GM23248 (cell line): ENCODE data around the gene PROC. TPM values are rescaled to one million over a fixed set of nuclear protein-coding genes. Genes with fewer than 3 reads are reported as not detected.

Experiments
- DNase-seq: peaks from one replicate; pipeline ENCODE4 v3.0.0-alpha.2; 2015
- H2AFZ ChIP-seq: fragments of 200-600 bp; sonication (generic); 2 replicates; pipeline ENCODE4 v1.6.1; 2016; ENCODE audit warnings: antibody characterized with exemption
- H3F3A ChIP-seq: fragments of 200-600 bp; sonication (generic); 2 replicates; pipeline ENCODE4 v1.6.1; 2016; ENCODE audit warnings: mild to moderate bottlenecking, antibody characterized with exemption, mixed run types; ENCODE audit not compliant: insufficient read depth
- H3K27ac ChIP-seq: fragments of 200-600 bp; sonication (generic); 2 replicates; pipeline ENCODE4 v1.5.1; 2016; ENCODE audit warnings: mild to moderate bottlenecking
- H3K27me3 ChIP-seq: fragments of 200-600 bp; sonication (generic); replicated peaks from 2 replicates; pipeline ENCODE4 v1.6.1; 2016; ENCODE audit warnings: mild to moderate bottlenecking; ENCODE audit not compliant: insufficient read depth
- H3K36me3 ChIP-seq: fragments of 200-600 bp; sonication (generic); 2 replicates; pipeline ENCODE4 v1.6.1; 2016; ENCODE audit warnings: low read depth, mild to moderate bottlenecking
- H3K4me1 ChIP-seq: fragments of 200-600 bp; sonication (generic); 2 replicates; pipeline ENCODE4 v1.6.1; 2016; ENCODE audit warnings: mild to moderate bottlenecking; ENCODE audit not compliant: insufficient read depth
- H3K4me2 ChIP-seq: fragments of 200-600 bp; sonication (generic); one replicate; pipeline ENCODE4 v1.6.1; 2016; ENCODE audit warnings: mild to moderate bottlenecking; ENCODE audit not compliant: unreplicated experiment
- H3K4me3 ChIP-seq: fragments of 200-600 bp; sonication (generic); 2 replicates; pipeline ENCODE4 v1.5.1; 2016; ENCODE audit warnings: mild to moderate bottlenecking
- H3K79me2 ChIP-seq: fragments of 200-600 bp; sonication (generic); 2 replicates; pipeline ENCODE4 v1.6.1; 2016; ENCODE audit warnings: mild to moderate bottlenecking; ENCODE audit not compliant: insufficient read depth
- H3K9ac ChIP-seq: fragments of 200-600 bp; sonication (generic); 2 replicates; pipeline ENCODE4 v1.6.1; 2016; ENCODE audit warnings: mild to moderate bottlenecking
- H3K9me2 ChIP-seq: fragments of 200-600 bp; sonication (generic); 2 replicates; pipeline ENCODE4 v1.6.1; 2016; ENCODE audit warnings: mixed run types, mild to moderate bottlenecking, moderate library complexity; ENCODE audit not compliant: insufficient read depth
- H3K9me3 ChIP-seq: fragments of 200-600 bp; sonication (generic); one replicate; pipeline ENCODE4 v1.6.1; 2017; ENCODE audit warnings: low read depth
- H4K20me1 ChIP-seq: fragments of 200-600 bp; sonication (generic); 2 replicates; pipeline ENCODE4 v1.6.0; 2016; ENCODE audit not compliant: insufficient read depth
- EZH2 ChIP-seq: fragments of 200-600 bp; sonication (generic); IDR thresholded peaks from 2 replicates; pipeline ENCODE4 v1.6.1; 2018; ENCODE audit warnings: antibody characterized with exemption, mild to moderate bottlenecking; ENCODE audit not compliant: insufficient read depth, poor library complexity, severe bottlenecking
- EZH2phosphoT487 ChIP-seq: fragments of 200-600 bp; sonication (generic); IDR thresholded peaks from 2 replicates; pipeline ENCODE4 v1.6.1; 2018; ENCODE audit warnings: antibody characterized with exemption, moderate library complexity, mild to moderate bottlenecking, low read depth; ENCODE audit not compliant: insufficient read depth
- WGBS, 2 experiments: methylation state at CpG; one replicate each; pipeline ENCODE4 v1.1.6; 2015 to 2017; ENCODE audit warnings: low lambda C conversion rate in 2 of 2, low coverage in 1 of 2; ENCODE audit errors: missing lambda C conversion rate in 2 of 2; 5-methylcytosine and 5-hydroxymethylcytosine counted together
- in situ Hi-C: fragments of 300-500 bp; cut with MboI; formaldehyde crosslinking; loops from 2 replicates; pipeline ENCODE4 v1.15.0; 2020
- polyA plus RNA-seq: library from polyadenylated mRNA; unstranded; fragments of >200 nt; fragmentation: Nextera tagmentation; extraction: Ambion mirVana; gene quantifications from 2 replicates; pipeline ENCODE4 v1.2.1, GENCODE V29; 2016
- total RNA-seq: library from RNA; depleted of rRNA; stranded (reverse); fragments of >200 nt; shearing (Covaris generic); gene quantifications from 2 replicates; pipeline ENCODE4 v1.2.3, GENCODE V29; 2014

Gene PROC
- total and polyA plus RNA-seq, 2 experiments from 2014 or later: not detected

DNA sequence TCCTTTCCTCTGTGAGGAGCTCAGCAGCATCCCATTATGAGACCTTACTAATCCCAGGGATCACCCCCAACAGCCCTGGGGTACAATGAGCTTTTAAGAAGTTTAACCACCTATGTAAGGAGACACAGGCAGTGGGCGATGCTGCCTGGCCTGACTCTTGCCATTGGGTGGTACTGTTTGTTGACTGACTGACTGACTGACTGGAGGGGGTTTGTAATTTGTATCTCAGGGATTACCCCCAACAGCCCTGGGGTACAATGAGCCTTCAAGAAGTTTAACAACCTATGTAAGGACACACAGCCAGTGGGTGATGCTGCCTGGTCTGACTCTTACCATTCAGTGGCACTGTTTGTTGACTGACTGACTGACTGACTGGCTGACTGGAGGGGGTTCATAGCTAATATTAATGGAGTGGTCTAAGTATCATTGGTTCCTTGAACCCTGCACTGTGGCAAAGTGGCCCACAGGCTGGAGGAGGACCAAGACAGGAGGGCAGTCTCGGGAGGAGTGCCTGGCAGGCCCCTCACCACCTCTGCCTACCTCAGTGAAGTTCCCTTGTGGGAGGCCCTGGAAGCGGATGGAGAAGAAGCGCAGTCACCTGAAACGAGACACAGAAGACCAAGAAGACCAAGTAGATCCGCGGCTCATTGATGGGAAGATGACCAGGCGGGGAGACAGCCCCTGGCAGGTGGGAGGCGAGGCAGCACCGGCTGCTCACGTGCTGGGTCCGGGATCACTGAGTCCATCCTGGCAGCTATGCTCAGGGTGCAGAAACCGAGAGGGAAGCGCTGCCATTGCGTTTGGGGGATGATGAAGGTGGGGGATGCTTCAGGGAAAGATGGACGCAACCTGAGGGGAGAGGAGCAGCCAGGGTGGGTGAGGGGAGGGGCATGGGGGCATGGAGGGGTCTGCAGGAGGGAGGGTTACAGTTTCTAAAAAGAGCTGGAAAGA is 7.6 kb downstream of the PROC start:
- no peaks in the 10 kb centered on the region for H4K20me1 ChIP-seq
- no peak overlapping the region for H3K4me3 ChIP-seq
- no peaks in the 10 kb centered on the region for H3K9me3 ChIP-seq
- no peak overlapping the region for H3K4me2 ChIP-seq
- no peak overlapping the region for H3K9ac ChIP-seq
- no peaks in the 10 kb centered on the region for H3K27me3 ChIP-seq
- no peaks in the 10 kb centered on the region for H3F3A ChIP-seq
- no peak overlapping the region for H3K27ac ChIP-seq
- in situ Hi-C loops: no loop called here
- no peaks in the 10 kb centered on the region for H3K36me3 ChIP-seq
- TF ChIP-seq EZH2phosphoT487 (no peak), EZH2 (no peak)
- no peaks in the 10 kb centered on the region for H3K9me2 ChIP-seq
- H2AFZ ChIP-seq: no peak overlapping the region
- no peak for DNase-seq
- 93 to 94% methylated on average over 15 to 16 of the region's 16 CpGs for WGBS, 2 experiments
- H3K79me2 ChIP-seq: no peaks in the 10 kb centered on the region
- no peaks in the 10 kb centered on the region for H3K4me1 ChIP-seq

DNA sequence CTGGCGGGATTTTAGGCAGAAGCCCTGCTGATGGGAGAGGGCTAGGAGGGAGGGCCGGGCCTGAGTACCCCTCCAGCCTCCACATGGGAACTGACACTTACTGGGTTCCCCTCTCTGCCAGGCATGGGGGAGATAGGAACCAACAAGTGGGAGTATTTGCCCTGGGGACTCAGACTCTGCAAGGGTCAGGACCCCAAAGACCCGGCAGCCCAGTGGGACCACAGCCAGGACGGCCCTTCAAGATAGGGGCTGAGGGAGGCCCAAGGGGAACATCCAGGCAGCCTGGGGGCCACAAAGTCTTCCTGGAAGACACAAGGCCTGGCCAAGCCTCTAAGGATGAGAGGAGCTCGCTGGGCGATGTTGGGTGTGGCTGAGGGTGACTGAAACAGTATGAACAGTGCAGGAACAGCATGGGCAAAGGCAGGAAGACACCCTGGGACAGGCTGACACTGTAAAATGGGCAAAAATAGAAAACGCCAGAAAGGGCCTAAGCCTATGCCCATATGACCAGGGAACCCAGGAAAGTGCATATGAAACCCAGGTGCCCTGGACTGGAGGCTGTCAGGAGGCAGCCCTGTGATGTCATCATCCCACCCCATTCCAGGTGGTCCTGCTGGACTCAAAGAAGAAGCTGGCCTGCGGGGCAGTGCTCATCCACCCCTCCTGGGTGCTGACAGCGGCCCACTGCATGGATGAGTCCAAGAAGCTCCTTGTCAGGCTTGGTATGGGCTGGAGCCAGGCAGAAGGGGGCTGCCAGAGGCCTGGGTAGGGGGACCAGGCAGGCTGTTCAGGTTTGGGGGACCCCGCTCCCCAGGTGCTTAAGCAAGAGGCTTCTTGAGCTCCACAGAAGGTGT is 8.5 kb downstream of the PROC start:
- Histone ChIP-seq H3K9me3 (no peaks in the 10 kb centered on the region), H3K79me2 (no peaks in the 10 kb centered on the region), H3K9ac (no peak overlapping the region), H2AFZ (no peak overlapping the region), H4K20me1 (no peaks in the 10 kb centered on the region), H3K4me3 (no peak overlapping the region), H3K27me3 (no peaks in the 10 kb centered on the region), H3K4me2 (no peak overlapping the region), H3K27ac (no peak overlapping the region), H3K9me2 (no peaks in the 10 kb centered on the region), H3K36me3 (no peaks in the 10 kb centered on the region), H3K4me1 (no peaks in the 10 kb centered on the region), H3F3A (no peaks in the 10 kb centered on the region)
- TF ChIP-seq EZH2phosphoT487 (no peak), EZH2 (no peak)
- WGBS, 2 experiments: 90 to 93% methylated on average over 10 of the region's 10 CpGs
- in situ Hi-C loops: no loop called here
- DNase-seq: no peak

DNA sequence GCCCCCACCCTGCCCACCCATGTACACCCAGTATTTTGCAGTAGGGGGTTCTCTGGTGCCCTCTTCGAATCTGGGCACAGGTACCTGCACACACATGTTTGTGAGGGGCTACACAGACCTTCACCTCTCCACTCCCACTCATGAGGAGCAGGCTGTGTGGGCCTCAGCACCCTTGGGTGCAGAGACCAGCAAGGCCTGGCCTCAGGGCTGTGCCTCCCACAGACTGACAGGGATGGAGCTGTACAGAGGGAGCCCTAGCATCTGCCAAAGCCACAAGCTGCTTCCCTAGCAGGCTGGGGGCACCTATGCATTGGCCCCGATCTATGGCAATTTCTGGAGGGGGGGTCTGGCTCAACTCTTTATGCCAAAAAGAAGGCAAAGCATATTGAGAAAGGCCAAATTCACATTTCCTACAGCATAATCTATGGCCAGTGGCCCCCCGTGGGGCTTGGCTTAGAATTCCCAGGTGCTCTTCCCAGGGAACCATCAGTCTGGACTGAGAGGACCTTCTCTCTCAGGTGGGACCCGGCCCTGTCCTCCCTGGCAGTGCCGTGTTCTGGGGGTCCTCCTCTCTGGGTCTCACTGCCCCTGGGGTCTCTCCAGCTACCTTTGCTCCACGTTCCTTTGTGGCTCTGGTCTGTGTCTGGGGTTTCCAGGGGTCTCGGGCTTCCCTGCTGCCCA is 9.3 kb downstream of the PROC start:
- no peak overlapping the region for H2AFZ ChIP-seq
- in situ Hi-C loops: no loop called here
- TF ChIP-seq EZH2phosphoT487 (no peak), EZH2 (no peak)
- H3K4me1 ChIP-seq: no peaks in the 10 kb centered on the region
- H3K9me2 ChIP-seq: no peaks in the 10 kb centered on the region
- no peaks in the 10 kb centered on the region for H4K20me1 ChIP-seq
- DNase-seq: no peak
- H3K4me3 ChIP-seq: no peak overlapping the region
- 82% methylated on average over 7 of the region's 7 CpGs for WGBS, 2 experiments
- H3K4me2 ChIP-seq: no peak overlapping the region
- H3K9ac ChIP-seq: no peak overlapping the region
- H3K79me2 ChIP-seq: no peaks in the 10 kb centered on the region
- no peak overlapping the region for H3K27ac ChIP-seq
- H3F3A ChIP-seq: no peaks in the 10 kb centered on the region
- H3K27me3 ChIP-seq: no peaks in the 10 kb centered on the region
- no peaks in the 10 kb centered on the region for H3K9me3 ChIP-seq
- no peaks in the 10 kb centered on the region for H3K36me3 ChIP-seq
